Measurements from ENCODE around the gene GADD45GIP1. TPM values are rescaled to one million over a fixed set of nuclear protein-coding genes. Genes with fewer than 3 reads are reported as not detected.

Gene GADD45GIP1
- total and polyA plus RNA-seq, 2 donors (not counting 1 experiment from before 2014, with no cell fraction given): 19.5 to 19.7 TPM

DNA sequence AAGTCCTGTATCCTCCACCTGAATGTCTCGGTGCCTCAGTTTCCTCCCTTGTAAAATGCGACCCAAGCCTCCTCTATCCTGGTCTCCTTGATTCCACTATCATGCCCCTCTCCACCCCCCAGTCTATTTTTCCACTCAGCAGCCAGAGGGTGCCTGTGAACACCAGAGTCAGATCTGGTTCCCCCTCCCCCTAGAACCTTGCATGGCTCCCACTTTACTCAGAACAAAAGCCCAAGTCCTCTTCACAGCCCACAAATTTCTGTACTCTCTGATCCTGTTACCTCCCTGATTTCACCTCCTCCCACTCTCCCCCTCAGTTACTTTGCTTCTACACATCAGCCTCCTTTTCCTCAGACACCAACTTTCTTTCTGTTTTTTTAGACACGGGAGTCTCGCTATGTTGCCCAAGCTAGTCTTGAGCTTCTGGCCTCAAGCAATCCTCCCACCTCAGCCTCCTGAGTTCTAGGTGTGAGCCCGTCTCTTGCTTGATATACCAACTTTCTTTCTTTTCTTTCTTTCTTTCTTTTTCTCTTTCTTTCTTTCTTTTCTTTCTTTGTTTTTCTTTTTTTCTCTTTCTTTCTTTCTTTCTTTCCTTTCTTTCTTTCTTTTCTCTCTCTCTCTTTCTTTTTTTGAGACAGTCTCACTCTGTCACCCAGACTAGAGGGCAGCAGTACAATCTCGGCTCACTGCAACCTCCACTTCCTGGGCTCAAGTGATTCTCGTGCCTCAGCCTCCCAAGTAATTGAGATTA is 13.2 kb upstream of the GADD45GIP1 start:
- no peaks in the 10 kb centered on the region for H3K4me1 ChIP-seq (ENCODE audit: control insufficient read depth, extremely low read depth, insufficient read depth, low read length)
- no peak overlapping the region for H3K27ac ChIP-seq (ENCODE audit: insufficient read depth, low read length)
- H3K9me3 ChIP-seq (ENCODE audit: control insufficient read depth, insufficient read depth, low read depth, low read length): no peaks in the 10 kb centered on the region
- no peaks in the 10 kb centered on the region for H3K36me3 ChIP-seq (ENCODE audit: control insufficient read depth, insufficient read depth, low read length)
- TF ChIP-seq EZH2 (IDR thresholded peaks at IDR 0.05; ENCODE audit: low read length, missing control alignments) (no peak), CTCF (conservative IDR thresholded peaks at IDR 0.05 in 1 of 2, IDR thresholded peaks at IDR 0.05 in 1 of 2; ENCODE audit: low read depth in 1 of 2, low read length in 2 of 2) (no peak)
- no peak overlapping the region for H3K4me3 ChIP-seq (replicated peaks in 1 of 4; ENCODE audit: control extremely low read depth in 1 of 4, insufficient read depth in 1 of 4, low read depth in 3 of 4, low read length in 4 of 4)
- H3K4me2 ChIP-seq (ENCODE audit: extremely low read depth, insufficient read depth, low read length): no peak overlapping the region
- no peaks in the 10 kb centered on the region for H3K79me2 ChIP-seq (ENCODE audit: control insufficient read depth, insufficient read depth, low read length)
- no peaks in the 10 kb centered on the region for H3K27me3 ChIP-seq (ENCODE audit: control insufficient read depth, insufficient read depth, low read length)
- no peaks in the 10 kb centered on the region for H4K20me1 ChIP-seq (ENCODE audit: control insufficient read depth, extremely low read depth, insufficient read depth, low read length)
- no peak overlapping the region for H3K9ac ChIP-seq (ENCODE audit: insufficient read depth, low read length)
- no peak overlapping the region for H2AFZ ChIP-seq (ENCODE audit: low read length)
- DNase-seq (ENCODE audit: low read depth in 2 of 2): no peak

GRCh38 chr19:12969292-12969988 is 12.4 kb upstream of the GADD45GIP1 start, which contains the start of gene DAND5:
DAND5 (plus strand) TSS chr19:12969576; CDS start chr19:12969661, 85 bp downstream.
- DNase-seq (ENCODE audit: low read depth in 2 of 2): no peak
- no peak within 1 kb of the TSS for H3K9ac ChIP-seq (ENCODE audit: insufficient read depth, low read length)
- H3K4me3 ChIP-seq (replicated peaks in 1 of 4; ENCODE audit: control extremely low read depth in 1 of 4, insufficient read depth in 1 of 4, low read depth in 3 of 4, low read length in 4 of 4): no peak within 1 kb of the TSS
- H3K9me3 ChIP-seq (ENCODE audit: control insufficient read depth, insufficient read depth, low read depth, low read length): no peaks in the 10 kb centered on the region
- H2AFZ ChIP-seq (ENCODE audit: low read length): no peak within 1 kb of the TSS
- no peaks in the 10 kb centered on the region for H3K27me3 ChIP-seq (ENCODE audit: control insufficient read depth, insufficient read depth, low read length)
- H3K36me3 ChIP-seq (ENCODE audit: control insufficient read depth, insufficient read depth, low read length): no peaks in the 10 kb centered on the region
- H3K79me2 ChIP-seq (ENCODE audit: control insufficient read depth, insufficient read depth, low read length): no peaks in the 10 kb centered on the region
- H3K27ac ChIP-seq (ENCODE audit: insufficient read depth, low read length): no peak within 1 kb of the TSS
- no peaks in the 10 kb centered on the region for H4K20me1 ChIP-seq (ENCODE audit: control insufficient read depth, extremely low read depth, insufficient read depth, low read length)
- peaks cover 3% of the 10 kb centered on the region for H3K4me1 ChIP-seq (ENCODE audit: control insufficient read depth, extremely low read depth, insufficient read depth, low read length)
- no peak for TF ChIP-seq CTCF (conservative IDR thresholded peaks at IDR 0.05 in 1 of 2, IDR thresholded peaks at IDR 0.05 in 1 of 2; ENCODE audit: low read depth in 1 of 2, low read length in 2 of 2)
- TF ChIP-seq EZH2 (IDR thresholded peaks at IDR 0.05; ENCODE audit: low read length, missing control alignments): no peak
- no peak within 1 kb of the TSS for H3K4me2 ChIP-seq (ENCODE audit: extremely low read depth, insufficient read depth, low read length)

- no peak for TF ChIP-seq EZH2 (IDR thresholded peaks at IDR 0.05; ENCODE audit: low read length, missing control alignments)
- TF ChIP-seq CTCF (conservative IDR thresholded peaks at IDR 0.05 in 1 of 2, IDR thresholded peaks at IDR 0.05 in 1 of 2; ENCODE audit: low read depth in 1 of 2, low read length in 2 of 2): no peak
- H3K27me3 ChIP-seq (ENCODE audit: control insufficient read depth, insufficient read depth, low read length): no peaks in the 10 kb centered on the region
- no peaks in the 10 kb centered on the region for H4K20me1 ChIP-seq (ENCODE audit: control insufficient read depth, extremely low read depth, insufficient read depth, low read length)
- H3K27ac ChIP-seq (ENCODE audit: insufficient read depth, low read length): no peak overlapping the region
- no peaks in the 10 kb centered on the region for H3K9me3 ChIP-seq (ENCODE audit: control insufficient read depth, insufficient read depth, low read depth, low read length)
- H3K4me1 ChIP-seq (ENCODE audit: control insufficient read depth, extremely low read depth, insufficient read depth, low read length): peaks cover 3% of the 10 kb centered on the region
- no peak overlapping the region for H3K4me2 ChIP-seq (ENCODE audit: extremely low read depth, insufficient read depth, low read length)
- H3K79me2 ChIP-seq (ENCODE audit: control insufficient read depth, insufficient read depth, low read length): no peaks in the 10 kb centered on the region
- no peak overlapping the region for H3K9ac ChIP-seq (ENCODE audit: insufficient read depth, low read length)
- H2AFZ ChIP-seq (ENCODE audit: low read length): no peak overlapping the region
- H3K36me3 ChIP-seq (ENCODE audit: control insufficient read depth, insufficient read depth, low read length): no peaks in the 10 kb centered on the region
- H3K4me3 ChIP-seq (replicated peaks in 1 of 4; ENCODE audit: control extremely low read depth in 1 of 4, insufficient read depth in 1 of 4, low read depth in 3 of 4, low read length in 4 of 4): no peak overlapping the region
- DNase-seq (ENCODE audit: low read depth in 2 of 2): no peak
Measured at GRCh38 chr19:12967907-12968306, 10.9 kb upstream of the GADD45GIP1 start.
